ENCODE results near the gene RGS6.

Gene RGS6

GRCh38 chr14:71964716-71965115 lies 32.5 kb downstream of the RGS6 start:
- WGBS (ENCODE audit: extremely low coverage, insufficient coverage, insufficient read length) = no CpG with 5 or more reads among the region's 7 CpGs
- H3K18ac ChIP-seq (ENCODE audit: low read length) = no peak overlapping the region

DNA sequence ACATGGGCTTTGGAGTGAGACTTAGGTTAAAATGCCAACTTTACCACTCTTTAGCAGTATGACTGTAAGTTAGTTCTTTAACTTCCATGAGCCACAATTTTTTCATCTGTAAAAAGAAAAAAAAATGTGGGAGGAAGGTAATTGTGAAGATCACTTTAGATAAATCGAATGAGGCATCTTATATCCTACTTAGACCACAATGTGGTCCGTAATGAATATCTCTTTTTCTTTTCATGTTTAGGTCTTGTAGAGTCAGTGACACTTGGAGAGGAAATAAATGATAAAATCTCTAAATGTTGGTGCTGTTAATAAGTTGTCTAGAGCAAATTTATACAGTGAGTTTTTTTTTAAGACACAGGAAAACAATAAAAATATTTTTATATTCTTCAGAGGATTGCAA lies 34.3 kb downstream of the RGS6 start:
- Histone ChIP-seq H3K9me3 (ENCODE audit: insufficient read depth, low read depth, low read length) (no peaks in the 10 kb centered on the region), H2BK12ac (ENCODE audit: low read length) (no peak overlapping the region), H3K27me3 (ENCODE audit: insufficient read depth, low read length) (no peaks in the 10 kb centered on the region), H2BK120ac (ENCODE audit: insufficient read depth, low read length, poor library complexity) (no peak overlapping the region), H3K4me1 (ENCODE audit: control insufficient read depth in 1 of 2, insufficient read depth in 2 of 2, low read length in 2 of 2) (no peaks in the 10 kb centered on the region), H3K79me2 (ENCODE audit: control insufficient read depth, insufficient read depth, low read length, poor library complexity) (no peaks in the 10 kb centered on the region), H2AK5ac (ENCODE audit: low read length) (no peak overlapping the region), H3K27ac (ENCODE audit: low read depth, low read length) (no peak overlapping the region), H3K14ac (ENCODE audit: low read length) (no peak overlapping the region), H3K79me1 (ENCODE audit: low read length) (no peaks in the 10 kb centered on the region), H3K36me3 (ENCODE audit: control insufficient read depth in 1 of 2, insufficient read depth in 2 of 2, low read length in 2 of 2) (no peaks in the 10 kb centered on the region), H2BK5ac (ENCODE audit: low read depth, low read length, poor library complexity) (no peak overlapping the region), H3K4me3 (ENCODE audit: low read depth, low read length) (no peak overlapping the region), H3K9ac (ENCODE audit: low read length) (no peak overlapping the region), H2AFZ (ENCODE audit: insufficient read depth, low read length, poor library complexity) (no peak overlapping the region), H3K4me2 (ENCODE audit: low read length) (no peak overlapping the region), H4K91ac (ENCODE audit: low read depth, low read length) (no peak overlapping the region), H4K8ac (ENCODE audit: low read depth, low read length) (no peak overlapping the region), H3K18ac (ENCODE audit: low read length) (no peak overlapping the region), H3K23ac (ENCODE audit: low read length) (no peak overlapping the region), H3K4ac (ENCODE audit: low read depth, low read length) (no peak overlapping the region), H4K12ac (ENCODE audit: low read depth, low read length) (no peak overlapping the region)
- WGBS (ENCODE audit: extremely low coverage, insufficient coverage, insufficient read length) = no CpG with 5 or more reads among the region's 2 CpGs
- no peak for DNase-seq

More at GRCh38 chr14:71964716-71965115, 32.5 kb downstream of the RGS6 start:
- H2BK120ac ChIP-seq (ENCODE audit: insufficient read depth, low read length, poor library complexity) = no peak overlapping the region
- no peak overlapping the region for H4K91ac ChIP-seq (ENCODE audit: low read depth, low read length)
- H3K9ac ChIP-seq (ENCODE audit: low read length) = no peak overlapping the region
- H3K9me3 ChIP-seq (ENCODE audit: insufficient read depth, low read depth, low read length) = no peaks in the 10 kb centered on the region
- H3K4ac ChIP-seq (ENCODE audit: low read depth, low read length) = no peak overlapping the region
- no peaks in the 10 kb centered on the region for H3K79me1 ChIP-seq (ENCODE audit: low read length)
- H3K36me3 ChIP-seq (ENCODE audit: control insufficient read depth in 1 of 2, insufficient read depth in 2 of 2, low read length in 2 of 2) = no peaks in the 10 kb centered on the region
- H3K23ac ChIP-seq (ENCODE audit: low read length) = no peak overlapping the region
- no peak overlapping the region for H2AK5ac ChIP-seq (ENCODE audit: low read length)
- no peak overlapping the region for H4K8ac ChIP-seq (ENCODE audit: low read depth, low read length)
- no peak overlapping the region for H3K4me3 ChIP-seq (ENCODE audit: low read depth, low read length)
- no peak for DNase-seq
- H3K79me2 ChIP-seq (ENCODE audit: control insufficient read depth, insufficient read depth, low read length, poor library complexity) = no peaks in the 10 kb centered on the region
- H3K27ac ChIP-seq (ENCODE audit: low read depth, low read length) = no peak overlapping the region
- no peak overlapping the region for H3K14ac ChIP-seq (ENCODE audit: low read length)
- H2BK5ac ChIP-seq (ENCODE audit: low read depth, low read length, poor library complexity) = no peak overlapping the region
- no peak overlapping the region for H2AFZ ChIP-seq (ENCODE audit: insufficient read depth, low read length, poor library complexity)
- H3K27me3 ChIP-seq (ENCODE audit: insufficient read depth, low read length) = no peaks in the 10 kb centered on the region
- no peak overlapping the region for H3K4me2 ChIP-seq (ENCODE audit: low read length)
- no peak overlapping the region for H2BK12ac ChIP-seq (ENCODE audit: low read length)
- H4K12ac ChIP-seq (ENCODE audit: low read depth, low read length) = no peak overlapping the region
- no peaks in the 10 kb centered on the region for H3K4me1 ChIP-seq (ENCODE audit: control insufficient read depth in 1 of 2, insufficient read depth in 2 of 2, low read length in 2 of 2)

- Histone ChIP-seq H3K18ac (ENCODE audit: low read length) (no peak overlapping the region), H3K4ac (ENCODE audit: low read depth, low read length) (no peak overlapping the region), H2BK120ac (ENCODE audit: insufficient read depth, low read length, poor library complexity) (no peak overlapping the region), H3K14ac (ENCODE audit: low read length) (no peak overlapping the region), H4K91ac (ENCODE audit: low read depth, low read length) (no peak overlapping the region), H3K27ac (ENCODE audit: low read depth, low read length) (no peak overlapping the region), H3K4me3 (ENCODE audit: low read depth, low read length) (no peak overlapping the region), H3K4me1 (ENCODE audit: control insufficient read depth in 1 of 2, insufficient read depth in 2 of 2, low read length in 2 of 2) (no peaks in the 10 kb centered on the region), H3K9me3 (ENCODE audit: insufficient read depth, low read depth, low read length) (no peaks in the 10 kb centered on the region), H3K4me2 (ENCODE audit: low read length) (no peak overlapping the region), H3K79me1 (ENCODE audit: low read length) (no peaks in the 10 kb centered on the region), H2BK12ac (ENCODE audit: low read length) (no peak overlapping the region), H2BK5ac (ENCODE audit: low read depth, low read length, poor library complexity) (no peak overlapping the region), H3K23ac (ENCODE audit: low read length) (no peak overlapping the region), H3K79me2 (ENCODE audit: control insufficient read depth, insufficient read depth, low read length, poor library complexity) (no peaks in the 10 kb centered on the region), H2AFZ (ENCODE audit: insufficient read depth, low read length, poor library complexity) (no peak overlapping the region), H3K9ac (ENCODE audit: low read length) (no peak overlapping the region), H3K27me3 (ENCODE audit: insufficient read depth, low read length) (no peaks in the 10 kb centered on the region), H4K12ac (ENCODE audit: low read depth, low read length) (no peak overlapping the region), H3K36me3 (ENCODE audit: control insufficient read depth in 1 of 2, insufficient read depth in 2 of 2, low read length in 2 of 2) (no peaks in the 10 kb centered on the region), H2AK5ac (ENCODE audit: low read length) (no peak overlapping the region), H4K8ac (ENCODE audit: low read depth, low read length) (no peak overlapping the region)
- DNase-seq = no peak
- no CpG with 5 or more reads among the region's 1 CpG for WGBS (ENCODE audit: extremely low coverage, insufficient coverage, insufficient read length)
Observed at GRCh38 chr14:71967704-71968103, 35.5 kb downstream of the RGS6 start.

DNA sequence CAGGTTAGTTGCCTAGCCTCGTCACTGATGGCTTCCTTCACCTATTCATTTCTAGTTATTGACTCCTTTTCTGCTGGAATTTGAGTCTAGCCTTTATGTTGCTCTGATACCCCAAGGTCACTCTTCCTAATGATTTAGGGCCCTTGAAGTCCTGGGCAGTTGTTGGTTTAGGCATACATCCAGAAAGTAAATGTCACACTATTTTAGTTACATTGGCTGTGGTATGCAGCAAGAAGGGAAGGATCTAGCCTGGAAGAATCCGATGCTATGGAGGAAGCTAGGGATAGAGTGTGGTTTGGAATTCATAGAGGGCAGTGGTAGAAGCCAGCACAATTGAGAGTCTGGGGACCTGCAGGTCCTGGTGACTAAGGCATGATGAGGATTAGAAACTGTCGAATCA lies 38.0 kb downstream of the RGS6 start:
- no peak for DNase-seq
- Histone ChIP-seq H2AK5ac (ENCODE audit: low read length) (no peak overlapping the region), H3K79me2 (ENCODE audit: control insufficient read depth, insufficient read depth, low read length, poor library complexity) (no peaks in the 10 kb centered on the region), H3K4ac (ENCODE audit: low read depth, low read length) (no peak overlapping the region), H3K4me1 (ENCODE audit: control insufficient read depth in 1 of 2, insufficient read depth in 2 of 2, low read length in 2 of 2) (no peaks in the 10 kb centered on the region), H3K14ac (ENCODE audit: low read length) (no peak overlapping the region), H2BK120ac (ENCODE audit: insufficient read depth, low read length, poor library complexity) (no peak overlapping the region), H3K9ac (ENCODE audit: low read length) (no peak overlapping the region), H3K27ac (ENCODE audit: low read depth, low read length) (no peak overlapping the region), H2BK5ac (ENCODE audit: low read depth, low read length, poor library complexity) (no peak overlapping the region), H3K18ac (ENCODE audit: low read length) (no peak overlapping the region), H3K79me1 (ENCODE audit: low read length) (no peaks in the 10 kb centered on the region), H2BK12ac (ENCODE audit: low read length) (no peak overlapping the region), H3K4me3 (ENCODE audit: low read depth, low read length) (no peak overlapping the region), H4K8ac (ENCODE audit: low read depth, low read length) (no peak overlapping the region), H3K27me3 (ENCODE audit: insufficient read depth, low read length) (no peaks in the 10 kb centered on the region), H2AFZ (ENCODE audit: insufficient read depth, low read length, poor library complexity) (no peak overlapping the region), H3K36me3 (ENCODE audit: control insufficient read depth in 1 of 2, insufficient read depth in 2 of 2, low read length in 2 of 2) (no peaks in the 10 kb centered on the region), H3K23ac (ENCODE audit: low read length) (no peak overlapping the region), H3K4me2 (ENCODE audit: low read length) (no peak overlapping the region), H4K12ac (ENCODE audit: low read depth, low read length) (no peak overlapping the region), H3K9me3 (ENCODE audit: insufficient read depth, low read depth, low read length) (no peaks in the 10 kb centered on the region), H4K91ac (ENCODE audit: low read depth, low read length) (no peak overlapping the region)
- WGBS (ENCODE audit: extremely low coverage, insufficient coverage, insufficient read length) = no CpG with 5 or more reads among the region's 3 CpGs
